ENCODE results near the gene FHOD1.

FHOD1 gene

DNA sequence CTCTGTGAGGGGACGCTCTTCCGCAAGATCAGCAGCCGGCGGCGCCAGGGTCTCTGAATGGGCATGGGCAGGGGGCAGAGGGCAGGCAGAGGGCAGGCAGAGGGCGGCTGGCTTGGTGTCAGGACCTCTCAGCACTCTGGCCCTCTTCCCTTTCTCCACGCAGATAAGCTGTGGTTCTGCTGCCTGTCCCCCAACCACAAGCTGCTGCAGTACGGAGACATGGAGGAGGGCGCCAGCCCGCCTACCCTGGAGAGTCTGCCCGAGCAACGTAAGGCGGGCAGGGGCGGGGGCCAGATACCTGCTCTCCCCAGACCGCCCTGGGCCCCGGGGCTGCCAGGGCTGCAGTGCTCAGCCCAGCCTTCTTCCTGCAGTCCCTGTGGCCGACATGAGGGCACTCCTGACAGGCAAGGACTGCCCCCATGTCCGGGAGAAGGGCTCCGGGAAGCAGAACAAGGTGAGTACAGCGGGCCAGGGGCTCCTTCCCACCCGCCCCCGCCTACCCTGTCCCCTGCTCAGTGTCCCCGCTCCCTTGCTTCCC lies 44.3 kb downstream of the FHOD1 start:
- no peak overlapping the region for H3K4me3 ChIP-seq (ENCODE audit: low read depth, low read length)
- TF ChIP-seq, protein P1, sequence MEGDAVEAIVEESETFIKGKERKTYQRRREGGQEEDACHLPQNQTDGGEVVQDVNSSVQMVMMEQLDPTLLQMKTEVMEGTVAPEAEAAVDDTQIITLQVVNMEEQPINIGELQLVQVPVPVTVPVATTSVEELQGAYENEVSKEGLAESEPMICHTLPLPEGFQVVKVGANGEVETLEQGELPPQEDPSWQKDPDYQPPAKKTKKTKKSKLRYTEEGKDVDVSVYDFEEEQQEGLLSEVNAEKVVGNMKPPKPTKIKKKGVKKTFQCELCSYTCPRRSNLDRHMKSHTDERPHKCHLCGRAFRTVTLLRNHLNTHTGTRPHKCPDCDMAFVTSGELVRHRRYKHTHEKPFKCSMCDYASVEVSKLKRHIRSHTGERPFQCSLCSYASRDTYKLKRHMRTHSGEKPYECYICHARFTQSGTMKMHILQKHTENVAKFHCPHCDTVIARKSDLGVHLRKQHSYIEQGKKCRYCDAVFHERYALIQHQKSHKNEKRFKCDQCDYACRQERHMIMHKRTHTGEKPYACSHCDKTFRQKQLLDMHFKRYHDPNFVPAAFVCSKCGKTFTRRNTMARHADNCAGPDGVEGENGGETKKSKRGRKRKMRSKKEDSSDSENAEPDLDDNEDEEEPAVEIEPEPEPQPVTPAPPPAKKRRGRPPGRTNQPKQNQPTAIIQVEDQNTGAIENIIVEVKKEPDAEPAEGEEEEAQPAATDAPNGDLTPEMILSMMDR (IDR thresholded peaks at IDR 0.05; ENCODE audit: low read depth, low read length): no peak

DNA sequence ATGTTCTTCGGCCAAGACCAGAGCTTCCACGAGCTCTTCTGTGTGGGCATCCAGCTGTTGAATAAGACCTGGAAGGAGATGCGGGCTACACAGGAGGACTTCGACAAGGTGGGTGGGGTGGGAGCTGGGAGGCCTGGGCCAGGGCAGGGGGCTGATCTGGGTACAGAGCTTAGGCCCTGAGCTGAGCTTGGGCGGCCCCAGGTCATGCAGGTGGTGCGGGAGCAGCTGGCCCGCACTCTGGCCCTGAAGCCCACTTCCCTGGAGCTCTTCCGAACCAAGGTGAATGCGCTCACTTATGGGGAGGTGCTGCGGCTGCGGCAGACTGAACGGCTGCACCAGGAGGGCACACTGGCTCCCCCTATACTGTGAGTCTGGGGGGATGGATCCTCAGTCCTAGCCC lies 44.9 kb downstream of the FHOD1 start:
- TF ChIP-seq, protein P1 (IDR thresholded peaks at IDR 0.05; ENCODE audit: low read depth, low read length): no peak
- H3K4me3 ChIP-seq (ENCODE audit: low read depth, low read length): no peak overlapping the region

GRCh38 chr16:67201411-67202345 lies 45.6 kb downstream of the FHOD1 start:
- TF ChIP-seq, protein P1 (IDR thresholded peaks at IDR 0.05; ENCODE audit: low read depth, low read length): no peak
- H3K4me3 ChIP-seq (ENCODE audit: low read depth, low read length): no peak overlapping the region

- no peak overlapping the region for H3K4me3 ChIP-seq (ENCODE audit: low read depth, low read length)
- TF ChIP-seq, protein P1 (IDR thresholded peaks at IDR 0.05; ENCODE audit: low read depth, low read length): no peak
Observed at GRCh38 chr16:67200491-67200890, 46.8 kb downstream of the FHOD1 start.

DNA sequence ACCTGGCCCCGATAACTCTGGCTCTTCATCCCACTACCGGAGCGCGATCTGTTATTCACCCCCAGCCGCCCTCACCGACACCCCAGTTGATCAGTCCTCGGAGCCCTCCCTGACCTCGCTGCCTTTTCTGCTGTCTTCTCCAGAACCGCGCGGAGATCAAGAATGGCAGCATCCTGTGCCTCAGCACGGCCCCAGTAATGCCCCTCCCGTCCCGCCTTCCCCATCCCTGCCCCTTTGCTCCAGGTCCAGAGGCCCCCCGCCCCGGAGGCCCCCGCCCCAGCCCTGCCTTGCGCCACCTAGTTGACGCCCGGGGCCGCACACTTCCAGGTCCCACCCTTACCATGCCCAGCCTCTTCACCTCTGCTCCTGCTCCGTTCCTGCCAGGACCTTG lies 47.5 kb downstream of the FHOD1 start:
- TF ChIP-seq, protein P1 (IDR thresholded peaks at IDR 0.05; ENCODE audit: low read depth, low read length): no peak
- no peak overlapping the region for H3K4me3 ChIP-seq (ENCODE audit: low read depth, low read length)

DNA sequence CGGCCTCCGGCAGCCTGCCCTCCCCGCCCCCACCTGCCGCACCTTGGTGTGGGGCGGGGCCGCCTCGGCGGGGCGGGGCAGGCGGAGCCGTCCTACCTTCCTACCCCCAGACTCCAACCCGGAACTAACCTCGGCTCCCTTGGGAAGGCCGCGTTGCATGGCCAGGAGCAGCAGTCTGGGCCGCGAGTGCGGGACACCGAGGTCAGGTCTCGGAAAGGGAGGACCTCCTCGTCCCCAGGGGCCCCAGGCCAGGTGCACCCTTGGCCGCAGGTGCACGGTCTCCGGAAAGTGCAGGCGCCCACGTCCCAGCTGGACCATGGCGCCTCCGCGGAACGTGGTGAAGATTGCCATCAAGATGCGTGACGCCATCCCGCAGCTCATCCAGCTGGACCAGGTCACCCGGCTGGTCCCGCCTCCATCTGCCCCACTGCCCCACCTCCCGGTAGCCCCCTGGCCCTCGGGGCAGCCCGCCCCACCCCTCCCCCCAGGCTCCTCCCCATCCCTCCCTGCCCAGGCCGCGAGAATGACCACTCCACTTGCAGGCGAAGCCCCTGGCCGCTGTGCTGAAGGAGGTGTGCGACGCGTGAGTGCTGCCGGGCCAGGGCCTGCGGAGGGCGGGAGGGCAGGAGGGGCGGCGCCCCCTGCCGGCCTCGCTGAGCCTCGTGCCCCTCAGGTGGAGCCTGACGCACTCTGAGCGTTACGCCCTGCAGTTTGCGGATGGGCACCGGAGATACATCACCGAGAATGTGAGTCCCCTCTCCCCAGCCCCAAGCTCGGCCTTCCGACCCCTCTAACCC lies 48.1 kb downstream of the FHOD1 start, which contains the start of gene ELMO3:
Gene ELMO3, plus strand, starts transcription at position 121 of the 797 bp plus-strand sequence. Its CDS starts 196 bp downstream, at position 317.
- TF ChIP-seq, protein P1 (IDR thresholded peaks at IDR 0.05; ENCODE audit: low read depth, low read length): no peak
- no peak within 1 kb of the TSS for H3K4me3 ChIP-seq (ENCODE audit: low read depth, low read length)
